HCT116 (cell line): ENCODE data around the gene NDRG3. TPM values are rescaled to one million over a fixed set of nuclear protein-coding genes. Genes with fewer than 3 reads are reported as not detected.

Experiments used
- ATAC-seq: fragments of 200-7000 bp; cut with Tn5 transposase; 2 replicates; pipeline ENCODE4 v1.9.1; 2020; ENCODE audit warnings: mild to moderate bottlenecking, moderate library complexity
- BruUV-seq: library from RNA; stranded (reverse); fragments of 400-500 nt; replicated peaks from 2 replicates; lab custom pipeline; 2021; lab: Mats Ljungman, UMichigan
- CTCF ChIA-PET: fragments of 300-600 bp; sonication (Branson Sonifier 250); formaldehyde crosslinking; loops from one replicate; lab custom pipeline; 2021; ENCODE audit warnings: antibody characterized with exemption; lab: Charles Lee
- POLR2A ChIA-PET: fragments of 300-600, 350-600 bp; sonication (Branson Sonifier 250); formaldehyde crosslinking; loops from one replicate; lab custom pipeline; 2021; ENCODE audit warnings: antibody characterized with exemption; lab: Charles Lee
- RAD21 ChIA-PET, 2 experiments: fragments of 300-600 bp; sonication (Branson Sonifier 250); formaldehyde crosslinking; loops; one replicate each; lab custom pipeline; 2023; ENCODE audit warnings: low total read pairs in 2 of 2; ENCODE audit not compliant: uncharacterized antibody in 2 of 2, unreplicated experiment in 2 of 2, low non-redundant PET in 1 of 2; lab: Charles Lee
- DNase-seq: peaks from one replicate; pipeline ENCODE4 v3.0.0-alpha.2; 2010; ENCODE audit warnings: low read depth, low spot score
- H2AFZ ChIP-seq: fragments of 200-600 bp; shearing (Covaris generic), sonication (generic); 2 replicates; pipeline ENCODE4 v1.6.1; 2017; ENCODE audit warnings: low read depth, mixed run types, mixed read lengths, antibody characterized with exemption, low read length; ENCODE audit not compliant: poor library complexity, severe bottlenecking
- H3K27ac ChIP-seq: 2 replicates; pipeline ENCODE4 v1.5.1; 2012; ENCODE audit warnings: low read depth, low read length
- H3K27me3 ChIP-seq: fragments of 200-600 bp; sonication (generic); 2 replicates; pipeline ENCODE4 v1.6.1; 2016; ENCODE audit warnings: mixed run types, low read length, mixed read lengths; ENCODE audit not compliant: insufficient read depth
- H3K36me3 ChIP-seq, 2 experiments: fragments of 200-500 bp in 1 of 2; fragments of 200-600 bp in 1 of 2; sonication (Bioruptor generic) in 1 of 2; sonication (generic) in 1 of 2; 2 replicates each; pipeline versions ENCODE4 v1.5.1 to v1.6.1; 2014 to 2016; ENCODE audit warnings: low read length in 2 of 2, inconsistent platforms in 1 of 2, mixed read lengths in 1 of 2, mixed run types in 1 of 2; ENCODE audit not compliant: insufficient read depth in 2 of 2, control insufficient read depth in 1 of 2
- H3K4me1 ChIP-seq, 2 experiments: fragments of 200-600 bp in 1 of 2; sonication (generic) in 1 of 2; 2 replicates each; pipeline versions ENCODE4 v1.5.1 to v1.6.1; 2012 to 2017; ENCODE audit warnings: low read length in 2 of 2, inconsistent platforms in 1 of 2, mild to moderate bottlenecking in 1 of 2, mixed read lengths in 1 of 2, mixed run types in 1 of 2, moderate library complexity in 1 of 2; ENCODE audit not compliant: insufficient read depth in 2 of 2, control insufficient read depth in 1 of 2
- H3K4me2 ChIP-seq: fragments of 200-600 bp; sonication (generic); 2 replicates; pipeline ENCODE4 v1.6.1; 2017; ENCODE audit warnings: mixed run types, low read length, mixed read lengths
- H3K4me3 ChIP-seq, 2 experiments: fragments of 200-600 bp in 1 of 2; sonication (generic) in 1 of 2; replicated peaks in 1 of 2; 2 replicates each; pipeline ENCODE4 v1.5.1; 2011 to 2016; ENCODE audit warnings: low read length in 2 of 2, control low read depth in 1 of 2, low read depth in 1 of 2, mild to moderate bottlenecking in 1 of 2, mixed read lengths in 1 of 2, mixed run types in 1 of 2
- H3K79me2 ChIP-seq: fragments of 200-600 bp; sonication (generic); 2 replicates; pipeline ENCODE4 v1.6.1; 2017; ENCODE audit warnings: mild to moderate bottlenecking, mixed run types, low read length, moderate library complexity, mixed read lengths; ENCODE audit not compliant: insufficient read depth
- H3K9ac ChIP-seq: fragments of 200-600 bp; sonication (generic); 2 replicates; pipeline ENCODE4 v1.6.1; 2016; ENCODE audit warnings: low read length, mixed read lengths
- H3K9me2 ChIP-seq: fragments of 200-600 bp; sonication (generic), shearing (Covaris generic); 2 replicates; pipeline ENCODE4 v1.6.1; 2017; ENCODE audit warnings: mixed run types, mild to moderate bottlenecking, moderate library complexity; ENCODE audit not compliant: insufficient read depth
- H3K9me3 ChIP-seq, 2 experiments: fragments of 200-500 bp in 1 of 2; fragments of 200-600 bp in 1 of 2; sonication (Bioruptor generic) in 1 of 2; sonication (generic) in 1 of 2; 2 replicates each; pipeline ENCODE4 v1.6.1; 2014 to 2017; ENCODE audit warnings: low read length in 2 of 2, mixed read lengths in 2 of 2, inconsistent platforms in 1 of 2, low read depth in 1 of 2, mild to moderate bottlenecking in 1 of 2, mixed run types in 1 of 2, moderate library complexity in 1 of 2; ENCODE audit not compliant: control insufficient read depth in 1 of 2, insufficient read depth in 1 of 2
- H4K20me1 ChIP-seq: fragments of 200-600 bp; sonication (generic), shearing (Covaris generic); 2 replicates; pipeline ENCODE4 v1.6.1; 2017; ENCODE audit warnings: mixed run types, mild to moderate bottlenecking, moderate library complexity; ENCODE audit not compliant: insufficient read depth
- CBX3 ChIP-seq: IDR thresholded peaks from 2 replicates; pipeline ENCODE4 v1.6.1; 2012; ENCODE audit warnings: low read depth
- EGR1 ChIP-seq: IDR thresholded peaks from 2 replicates; pipeline ENCODE4 v1.6.1; 2012; ENCODE audit warnings: low read depth
- JUND ChIP-seq: IDR thresholded peaks from 2 replicates; pipeline ENCODE4 v1.6.1; 2012
- POLR2A ChIP-seq: IDR thresholded peaks from 2 replicates; pipeline ENCODE4 v1.7.0; 2011; ENCODE audit warnings: borderline replicate concordance; ENCODE audit not compliant: insufficient read depth, insufficient read length; ENCODE audit errors: extremely low read depth
- POLR2AphosphoS5 ChIP-seq: IDR thresholded peaks from 2 replicates; pipeline ENCODE4 v1.6.1; 2011; ENCODE audit warnings: mild to moderate bottlenecking, low read depth, low read length, moderate library complexity
- RAD21 ChIP-seq: IDR thresholded peaks from 2 replicates; pipeline ENCODE4 v1.6.1; 2012; ENCODE audit warnings: low read depth, mild to moderate bottlenecking
- SIN3A ChIP-seq: IDR thresholded peaks from 2 replicates; pipeline ENCODE4 v1.6.1; 2012; ENCODE audit warnings: low read depth
- SRF ChIP-seq: IDR thresholded peaks from 2 replicates; pipeline ENCODE4 v1.6.1; 2012; ENCODE audit warnings: low read depth
- YY1 ChIP-seq: IDR thresholded peaks from 2 replicates; pipeline ENCODE4 v1.6.1; 2011; ENCODE audit warnings: low read length, low read depth, moderate library complexity, mild to moderate bottlenecking; ENCODE audit not compliant: insufficient replicate concordance; ENCODE audit errors: extremely low read depth
- ZNF274 ChIP-seq: fragments of 200-500 bp; sonication (Bioruptor generic); IDR thresholded peaks from 2 replicates; pipeline ENCODE4 v1.6.1; 2014; ENCODE audit warnings: mild to moderate bottlenecking, low read depth, low read length, inconsistent platforms
- intact Hi-C: fragments of 100-400 bp; cut with micrococcal nuclease; formaldehyde crosslinking; loops from 2 replicates; pipeline ENCODE4 v1.10.0; 2022
- total RNA-seq: library from RNA; stranded (reverse); gene quantifications from one replicate; pipeline ENCODE4 v1.2.1, GENCODE V29; 2021; ENCODE audit not compliant: unreplicated experiment
- TF ChIP-seq, protein P1 (sequence below): IDR thresholded peaks from 2 replicates; pipeline ENCODE4 v1.6.1; 2012; ENCODE audit warnings: low read depth
- TF ChIP-seq, protein P2 (sequence below): IDR thresholded peaks from 2 replicates; pipeline ENCODE4 v1.6.1; 2012

NDRG3 gene
- total RNA-seq, 1 experiment from 2014 or later = 29.3 TPM

DNA sequence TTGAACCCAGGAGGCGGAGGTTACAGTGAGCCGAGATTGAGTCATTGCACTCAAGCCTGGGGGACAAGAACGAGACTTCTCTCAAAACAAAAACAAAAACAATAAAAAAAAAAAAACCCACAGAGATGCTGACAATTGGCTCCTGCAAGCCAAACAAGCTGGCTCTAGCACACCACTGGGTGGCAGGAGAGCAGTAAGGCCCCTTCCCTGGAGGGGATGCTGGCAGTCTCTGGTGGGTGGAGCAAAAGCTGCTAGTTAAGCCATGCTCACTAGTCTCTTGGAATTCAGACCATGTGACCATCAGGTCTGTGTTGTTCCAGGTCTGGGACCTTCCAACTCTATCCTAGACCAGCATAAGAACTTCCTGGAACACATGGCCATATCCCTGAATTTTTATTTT, 46.5 kb upstream of the NDRG3 start (continued):
- TF ChIP-seq, protein P1, sequence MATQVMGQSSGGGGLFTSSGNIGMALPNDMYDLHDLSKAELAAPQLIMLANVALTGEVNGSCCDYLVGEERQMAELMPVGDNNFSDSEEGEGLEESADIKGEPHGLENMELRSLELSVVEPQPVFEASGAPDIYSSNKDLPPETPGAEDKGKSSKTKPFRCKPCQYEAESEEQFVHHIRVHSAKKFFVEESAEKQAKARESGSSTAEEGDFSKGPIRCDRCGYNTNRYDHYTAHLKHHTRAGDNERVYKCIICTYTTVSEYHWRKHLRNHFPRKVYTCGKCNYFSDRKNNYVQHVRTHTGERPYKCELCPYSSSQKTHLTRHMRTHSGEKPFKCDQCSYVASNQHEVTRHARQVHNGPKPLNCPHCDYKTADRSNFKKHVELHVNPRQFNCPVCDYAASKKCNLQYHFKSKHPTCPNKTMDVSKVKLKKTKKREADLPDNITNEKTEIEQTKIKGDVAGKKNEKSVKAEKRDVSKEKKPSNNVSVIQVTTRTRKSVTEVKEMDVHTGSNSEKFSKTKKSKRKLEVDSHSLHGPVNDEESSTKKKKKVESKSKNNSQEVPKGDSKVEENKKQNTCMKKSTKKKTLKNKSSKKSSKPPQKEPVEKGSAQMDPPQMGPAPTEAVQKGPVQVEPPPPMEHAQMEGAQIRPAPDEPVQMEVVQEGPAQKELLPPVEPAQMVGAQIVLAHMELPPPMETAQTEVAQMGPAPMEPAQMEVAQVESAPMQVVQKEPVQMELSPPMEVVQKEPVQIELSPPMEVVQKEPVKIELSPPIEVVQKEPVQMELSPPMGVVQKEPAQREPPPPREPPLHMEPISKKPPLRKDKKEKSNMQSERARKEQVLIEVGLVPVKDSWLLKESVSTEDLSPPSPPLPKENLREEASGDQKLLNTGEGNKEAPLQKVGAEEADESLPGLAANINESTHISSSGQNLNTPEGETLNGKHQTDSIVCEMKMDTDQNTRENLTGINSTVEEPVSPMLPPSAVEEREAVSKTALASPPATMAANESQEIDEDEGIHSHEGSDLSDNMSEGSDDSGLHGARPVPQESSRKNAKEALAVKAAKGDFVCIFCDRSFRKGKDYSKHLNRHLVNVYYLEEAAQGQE = no peak
- TF ChIP-seq SIN3A = no peak
- TF ChIP-seq EGR1 = no peak
- TF ChIP-seq POLR2A = no peak
- no peak for TF ChIP-seq JUND
- TF ChIP-seq SRF = no peak
- no peak for TF ChIP-seq YY1
- TF ChIP-seq POLR2AphosphoS5 = no peak

DNA sequence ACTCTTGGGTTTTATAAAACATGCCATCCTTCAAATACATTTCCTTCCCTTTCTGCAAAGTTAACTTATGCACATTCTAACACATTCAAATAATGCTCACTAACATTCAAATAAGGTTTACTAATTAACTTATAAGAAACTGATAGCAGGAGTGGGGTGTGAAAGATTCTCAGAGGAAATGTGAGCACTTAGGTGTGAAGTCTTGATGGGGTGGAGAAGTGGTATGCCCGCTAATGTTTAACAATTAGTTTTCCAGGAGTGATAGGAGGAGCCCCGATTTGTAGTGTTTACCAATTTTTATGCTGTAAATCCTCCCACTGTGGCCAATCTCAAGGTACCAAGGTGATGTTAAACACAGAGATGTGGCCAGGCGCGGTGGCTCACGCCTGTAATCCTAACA, 46.0 kb upstream of the NDRG3 start:
- ChIA-PET RAD21 (interaction anchor here in 1 of 2 experiments (1.0 kb wide), 1 partner anchor 17 kb away, joined by 3 read pairs; no protein-coding TSS in a partner anchor), POLR2A (interaction anchor here (1.0 kb wide), 1 partner anchor 17 kb away, joined by 4 read pairs; no protein-coding TSS in a partner anchor), CTCF (interaction anchor here (1.0 to 1.4 kb wide), 6 partner anchors 17 to 95 kb away, joined by 3 to 12 read pairs (median 6); partner anchors contain the start of gene DSN1)
- no peaks in the 10 kb centered on the region for H3K79me2 ChIP-seq
- H3K9ac ChIP-seq = no peak overlapping the region
- intact Hi-C loops = loop anchor here (1.0 kb wide), 1 partner anchor 93 kb away; no protein-coding TSS in a partner anchor
- ATAC-seq (no peak), DNase-seq (no peak)
- H3K36me3 ChIP-seq = peaks cover 17 to 18% of the 10 kb centered on the region in 2 experiments
- no peaks in the 10 kb centered on the region for H3K9me2 ChIP-seq
- no peak for TF ChIP-seq ZNF274
- no peak for TF ChIP-seq CBX3
- TF ChIP-seq, protein P2, sequence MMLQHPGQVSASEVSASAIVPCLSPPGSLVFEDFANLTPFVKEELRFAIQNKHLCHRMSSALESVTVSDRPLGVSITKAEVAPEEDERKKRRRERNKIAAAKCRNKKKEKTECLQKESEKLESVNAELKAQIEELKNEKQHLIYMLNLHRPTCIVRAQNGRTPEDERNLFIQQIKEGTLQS = no peak
- TF ChIP-seq SRF = no peak
- no peak for TF ChIP-seq RAD21
- TF ChIP-seq YY1 = no peak
- no peak for TF ChIP-seq SIN3A
- no peak for TF ChIP-seq JUND
- H3K27ac ChIP-seq = no peak overlapping the region
- no peak overlapping the region for H3K4me2 ChIP-seq
- no peaks in the 10 kb centered on the region for H3K27me3 ChIP-seq
- no peak overlapping the region for H2AFZ ChIP-seq
- no peaks in the 10 kb centered on the region for H4K20me1 ChIP-seq
- H3K4me3 ChIP-seq = no peak overlapping the region
- H3K9me3 ChIP-seq = no peaks in the 10 kb centered on the region
- peaks cover 0 to 2% of the 10 kb centered on the region in 2 experiments; a peak in 1 of 4 replicates for H3K4me1 ChIP-seq
- no TSS peak for BruUV-seq
